Mesothelial cell of epicardium (in vitro differentiated cells): ENCODE measurements around the gene CFAP45. TPM values are rescaled to one million over a fixed set of nuclear protein-coding genes. Genes with fewer than 3 reads are reported as not detected.

Experiments
- DNase-seq, 2 experiments: peaks; one replicate each; pipeline ENCODE4 v3.0.0; 2021; ENCODE audit warnings: low spot score in 2 of 2; ENCODE audit not compliant: unreplicated experiment in 2 of 2
- H3K27ac Mint-ChIP-seq: 2 replicates; pipeline ENCODE4 v1.8.0; 2021; ENCODE audit warnings: mixed read lengths
- H3K27me3 Mint-ChIP-seq: 2 replicates; pipeline ENCODE4 v1.8.0; 2021; ENCODE audit warnings: low read depth, mixed read lengths
- H3K36me3 Mint-ChIP-seq: 2 replicates; pipeline ENCODE4 v1.8.0; 2021; ENCODE audit warnings: mixed read lengths
- H3K4me1 Mint-ChIP-seq: 2 replicates; pipeline ENCODE4 v1.8.0; 2021; ENCODE audit warnings: mixed read lengths
- H3K4me3 Mint-ChIP-seq: 2 replicates; pipeline ENCODE4 v1.8.0; 2021; ENCODE audit warnings: mild to moderate bottlenecking, moderate library complexity, mixed read lengths
- H3K9me3 Mint-ChIP-seq: 2 replicates; pipeline ENCODE4 v1.8.0; 2021; ENCODE audit warnings: mixed read lengths
- CTCF ChIP-seq: fragments of 200-600 bp; sonication (generic); IDR thresholded peaks from one replicate; pipeline ENCODE4 v1.5.0; 2021; ENCODE audit warnings: antibody characterized with exemption; ENCODE audit not compliant: unreplicated experiment
- total RNA-seq: library from RNA; stranded (reverse); gene quantifications from 3 replicates; pipeline ENCODE4 v1.2.1, GENCODE V29; 2021

The CFAP45 gene
- total RNA-seq, 1 donor from 2014 or later, result 0.20 TPM

GRCh38 chr1:159921700-159922504, 21.9 kb upstream of the CFAP45 start:
- Mint-ChIP-seq H3K27me3 (no peaks in the 10 kb centered on the region), H3K36me3 (peaks cover 16% of the 10 kb centered on the region), H3K27ac (peak overlapping the region; percentile 62), H3K4me3 (peak overlapping the region; percentile 34), H3K9me3 (no peaks in the 10 kb centered on the region), H3K4me1 (peaks cover 46% of the 10 kb centered on the region)
- TF ChIP-seq CTCF, result no peak
- no peak for DNase-seq

- H3K4me3 Mint-ChIP-seq, result no peak overlapping the region
- no peaks in the 10 kb centered on the region for H3K9me3 Mint-ChIP-seq
- H3K27me3 Mint-ChIP-seq, result no peaks in the 10 kb centered on the region
- TF ChIP-seq CTCF, result no peak
- no peak overlapping the region for H3K27ac Mint-ChIP-seq
- no peak for DNase-seq
- peaks cover 16% of the 10 kb centered on the region for H3K36me3 Mint-ChIP-seq
- peaks cover 50% of the 10 kb centered on the region for H3K4me1 Mint-ChIP-seq
Observed at GRCh38 chr1:159921251-159921650, 21.3 kb upstream of the CFAP45 start.

GRCh38 chr1:159920651-159921050, 20.7 kb upstream of the CFAP45 start:
- Mint-ChIP-seq H3K4me1 (peaks cover 50% of the 10 kb centered on the region), H3K9me3 (no peaks in the 10 kb centered on the region), H3K27ac (no peak overlapping the region), H3K36me3 (peaks cover 16% of the 10 kb centered on the region), H3K4me3 (no peak overlapping the region), H3K27me3 (no peaks in the 10 kb centered on the region)
- no peak for TF ChIP-seq CTCF
- no peak for DNase-seq

DNA sequence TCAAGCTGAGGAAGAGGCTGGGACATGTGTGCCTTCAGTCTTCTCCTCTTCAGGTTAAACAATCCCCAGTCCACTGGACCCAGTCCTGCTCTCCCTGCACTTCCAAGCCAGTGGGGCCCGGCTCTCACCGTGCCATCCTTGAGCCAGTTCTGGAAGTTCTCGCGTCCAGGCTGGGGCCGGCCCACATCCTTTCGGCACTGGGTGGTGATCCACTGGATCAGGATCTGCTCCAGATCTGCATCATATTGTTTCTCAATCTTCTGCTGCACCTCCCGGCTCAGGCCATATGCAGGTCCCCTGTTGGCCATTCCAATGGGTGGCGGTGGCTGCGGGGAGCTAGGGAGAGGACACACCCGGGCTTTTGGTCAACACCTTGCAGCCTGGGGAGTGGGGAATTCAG, 20.2 kb upstream of the CFAP45 start:
- H3K4me3 Mint-ChIP-seq, result no peak overlapping the region
- no peaks in the 10 kb centered on the region for H3K27me3 Mint-ChIP-seq
- no peaks in the 10 kb centered on the region for H3K9me3 Mint-ChIP-seq
- H3K36me3 Mint-ChIP-seq, result peaks cover 16% of the 10 kb centered on the region
- H3K27ac Mint-ChIP-seq, result no peak overlapping the region
- no peak for DNase-seq
- no peak for TF ChIP-seq CTCF
- H3K4me1 Mint-ChIP-seq, result peaks cover 50% of the 10 kb centered on the region

DNA sequence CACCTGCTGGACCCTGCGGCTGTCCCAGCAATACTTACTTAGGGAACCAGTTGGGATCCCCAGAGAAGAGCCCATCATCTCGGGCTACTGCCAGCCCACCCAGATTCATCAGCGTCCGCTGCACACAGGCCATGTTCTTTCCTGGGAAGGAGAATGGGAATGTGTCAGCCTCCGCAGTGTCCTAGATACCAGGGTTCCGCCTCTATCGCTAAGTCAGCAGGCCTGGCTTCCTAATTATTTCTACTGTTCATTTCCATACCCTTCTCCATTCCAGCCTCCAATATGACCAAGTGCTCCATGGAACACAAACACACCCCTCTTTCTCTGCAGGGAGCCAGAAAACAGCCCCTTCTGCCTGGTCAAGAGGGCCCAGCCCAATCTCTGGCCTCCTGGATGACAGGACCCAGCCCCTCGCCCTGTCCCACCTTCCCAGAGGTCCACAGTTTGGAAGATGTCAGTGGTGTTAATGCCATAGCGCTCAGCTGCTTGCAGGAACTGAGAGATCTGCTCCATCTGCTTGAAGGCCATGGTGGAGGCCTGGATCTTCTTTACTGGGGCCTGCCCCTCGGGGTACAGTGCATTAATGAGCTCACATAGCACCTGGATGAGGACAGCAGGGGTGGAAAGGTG, 19.4 kb upstream of the CFAP45 start:
- DNase-seq, result no peak
- Mint-ChIP-seq H3K4me1 (peaks cover 49% of the 10 kb centered on the region), H3K9me3 (no peaks in the 10 kb centered on the region), H3K4me3 (no peak overlapping the region), H3K36me3 (peaks cover 16% of the 10 kb centered on the region), H3K27ac (no peak overlapping the region), H3K27me3 (no peaks in the 10 kb centered on the region)
- no peak for TF ChIP-seq CTCF
